CD4-positive, alpha-beta T cell treated with Interferon alpha-2 for 1 hour (primary cell): ENCODE measurements around the gene GPATCH8.
"Not testable (repeated sequence)": the region's sequence is repeated elsewhere in the genome, so short reads cannot be mapped to it uniquely, and the experiment has no call there.

Source experiments
- DNase-seq, 2 donors: peaks; one replicate each; pipeline ENCODE4 v3.0.0-alpha.2; 2020 to 2022

The GPATCH8 gene

GRCh38 chr17:44523672-44523972 is 20.4 kb upstream of the GPATCH8 start:
- DNase-seq, result no peak

- peak; percentile 50 to 51 for DNase-seq
Observed at GRCh38 chr17:44522883-44523671, 19.9 kb upstream of the GPATCH8 start.

GRCh38 chr17:44518032-44518431 is 14.8 kb upstream of the GPATCH8 start:
- DNase-seq, result no peak

GRCh38 chr17:44511241-44512134 is 8.3 kb upstream of the GPATCH8 start:
- DNase-seq, result not testable (repeated sequence)

GRCh38 chr17:44506939-44507604 is 3.9 kb upstream of the GPATCH8 start:
- not testable (repeated sequence) for DNase-seq

GRCh38 chr17:44502598-44503146 is 534 bp downstream of the GPATCH8 start:
- no peak for DNase-seq

DNA sequence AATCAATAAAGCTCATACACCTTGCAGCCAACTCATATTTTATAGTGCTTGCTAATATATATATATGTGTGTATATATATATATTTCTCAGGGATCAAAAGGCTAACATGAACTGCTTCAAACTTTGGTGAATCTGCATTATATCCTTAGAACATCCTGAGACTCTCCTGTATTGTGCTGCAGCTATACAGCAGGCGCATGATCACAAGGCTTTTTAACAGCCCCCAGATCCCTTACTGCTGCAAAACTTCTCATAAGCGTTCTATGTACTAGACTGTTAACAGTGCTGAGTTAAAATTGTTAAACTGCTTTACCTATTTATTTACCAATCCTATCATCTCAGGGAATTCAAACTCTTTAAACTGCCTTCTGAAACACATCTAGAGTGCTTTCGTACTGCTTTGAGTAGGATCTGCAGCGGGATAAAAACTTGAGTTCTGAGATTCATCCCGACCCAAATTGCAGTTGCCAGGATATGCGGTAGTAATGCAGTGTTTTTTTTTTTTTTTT is 1.3 kb downstream of the GPATCH8 start:
- DNase-seq, result no peak

DNA sequence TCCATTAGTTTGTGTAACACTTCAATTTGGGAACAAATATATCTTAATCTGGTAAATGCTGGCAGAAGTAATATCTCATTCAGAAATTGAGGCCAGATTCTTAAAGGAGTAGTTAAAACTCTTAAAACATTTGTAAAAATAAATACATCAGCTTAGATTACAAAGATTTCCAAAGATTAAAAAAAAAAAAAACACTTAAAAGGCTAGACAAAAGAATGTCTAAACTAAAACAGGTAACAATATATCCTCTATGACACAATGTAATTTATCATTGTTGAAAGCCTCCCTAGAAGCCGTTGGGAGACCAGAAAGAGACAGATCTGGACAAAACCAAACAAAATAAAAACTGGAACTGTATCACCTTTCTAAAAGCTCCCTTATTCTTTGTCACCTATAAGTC is 3.5 kb downstream of the GPATCH8 start:
- no peak for DNase-seq

DNA sequence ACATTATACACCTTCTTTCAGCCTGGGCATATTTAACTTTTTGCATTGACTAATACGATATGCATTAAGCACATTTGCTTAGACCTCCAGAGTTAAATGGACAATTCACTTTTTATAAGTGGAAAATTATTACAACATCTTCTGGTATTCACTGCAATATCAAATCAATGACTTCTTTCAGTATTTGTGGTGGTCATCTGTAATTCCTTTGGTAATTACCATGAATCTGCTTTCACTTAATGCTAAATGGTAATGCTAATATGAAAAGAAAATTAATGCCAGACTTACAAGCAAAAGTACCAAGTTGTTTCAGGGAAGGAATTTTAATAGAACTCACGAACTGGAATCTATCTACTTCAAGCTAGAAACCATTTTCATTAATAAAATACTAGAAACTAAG is 6.4 kb downstream of the GPATCH8 start:
- no peak for DNase-seq

DNA sequence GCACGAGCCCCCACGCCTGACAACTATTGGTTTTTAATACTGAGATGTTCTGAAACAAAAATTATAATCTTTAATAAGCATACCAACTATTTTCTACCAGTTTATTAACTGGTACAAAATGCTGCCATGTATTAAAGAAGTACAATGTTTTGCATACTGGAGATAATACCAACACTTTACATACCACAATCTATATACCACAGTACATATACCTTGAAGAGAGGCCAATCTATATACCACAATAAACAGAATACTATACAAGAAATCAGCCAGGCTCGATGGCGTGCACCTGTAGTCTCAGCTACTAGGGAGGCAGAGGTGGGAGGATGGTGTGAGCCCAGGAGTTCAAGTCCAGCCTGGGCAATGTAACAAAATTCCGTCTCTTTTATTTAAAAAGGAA is 9.9 kb downstream of the GPATCH8 start:
- DNase-seq, result no peak

DNA sequence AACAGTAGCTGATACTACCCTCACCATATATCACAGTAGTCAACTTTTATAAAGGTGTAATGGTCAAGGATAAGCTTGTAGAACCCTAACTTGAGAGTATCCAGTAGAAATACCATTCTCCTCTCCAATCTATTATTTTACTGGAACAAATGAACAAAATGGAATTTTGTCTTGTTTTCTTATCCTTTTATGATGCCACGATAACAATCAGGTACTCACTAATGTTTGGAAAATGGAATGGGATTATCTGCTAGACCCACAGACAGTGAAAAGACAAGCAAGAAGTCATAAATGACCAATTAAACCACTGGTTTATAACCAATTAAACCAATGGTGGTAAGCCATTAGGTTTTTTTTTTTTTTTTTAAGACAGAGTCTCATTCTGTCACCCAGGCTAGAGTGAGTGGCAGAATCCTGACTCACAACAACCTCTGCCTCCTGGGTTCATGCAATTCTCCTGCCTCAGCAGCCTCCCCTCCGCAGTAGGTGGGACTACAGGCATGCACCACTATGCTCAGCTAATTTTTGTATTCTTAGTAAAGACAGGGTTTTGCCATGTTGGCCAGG is 10.4 kb downstream of the GPATCH8 start:
- DNase-seq, result no peak

- no peak for DNase-seq
Observed at GRCh38 chr17:44489581-44489980, 13.6 kb downstream of the GPATCH8 start.

DNA sequence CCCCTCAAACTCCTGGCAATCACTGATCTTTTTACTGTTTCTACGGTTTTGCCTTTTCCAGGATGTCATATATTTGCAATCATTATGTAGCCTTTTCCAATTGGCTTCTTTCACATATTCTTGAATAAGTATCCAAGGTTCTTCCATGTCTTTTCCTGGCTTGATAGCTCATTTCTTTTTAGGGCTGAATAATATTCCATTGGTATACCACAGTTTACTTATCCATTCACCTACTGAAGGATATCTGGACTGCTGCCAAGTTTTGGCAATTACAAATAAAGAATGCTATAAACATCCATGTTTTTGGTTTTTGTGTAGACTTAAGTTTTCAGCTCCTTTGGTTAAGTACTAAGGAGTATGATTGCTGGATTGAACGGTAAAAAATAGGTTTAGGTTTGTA is 16.0 kb downstream of the GPATCH8 start:
- no peak for DNase-seq

DNA sequence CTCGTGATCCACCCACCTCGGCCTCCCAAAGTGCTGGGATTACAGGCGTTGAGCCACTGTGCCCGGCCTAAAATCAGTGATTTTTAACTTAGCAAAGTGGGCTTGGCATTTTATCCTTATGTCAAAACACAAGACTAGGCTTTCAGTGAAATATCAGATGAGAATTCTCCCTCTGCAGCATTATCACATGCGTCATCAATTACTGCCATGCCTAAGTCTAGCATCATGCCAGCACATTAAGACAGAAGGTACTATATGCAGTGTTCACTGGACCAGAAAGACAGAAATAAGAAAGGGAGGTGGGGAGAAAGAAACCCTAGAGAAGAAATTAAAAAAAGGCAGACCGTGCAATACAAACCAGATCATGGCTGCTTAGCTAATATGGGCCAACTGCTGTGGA is 29.8 kb downstream of the GPATCH8 start:
- no peak for DNase-seq

- no peak for DNase-seq
Observed at GRCh38 chr17:44469676-44470075, 33.5 kb downstream of the GPATCH8 start.

GRCh38 chr17:44467108-44467507 is 36.1 kb downstream of the GPATCH8 start:
- DNase-seq, result no peak

GRCh38 chr17:44466339-44466738 is 36.9 kb downstream of the GPATCH8 start:
- DNase-seq, result no peak

DNA sequence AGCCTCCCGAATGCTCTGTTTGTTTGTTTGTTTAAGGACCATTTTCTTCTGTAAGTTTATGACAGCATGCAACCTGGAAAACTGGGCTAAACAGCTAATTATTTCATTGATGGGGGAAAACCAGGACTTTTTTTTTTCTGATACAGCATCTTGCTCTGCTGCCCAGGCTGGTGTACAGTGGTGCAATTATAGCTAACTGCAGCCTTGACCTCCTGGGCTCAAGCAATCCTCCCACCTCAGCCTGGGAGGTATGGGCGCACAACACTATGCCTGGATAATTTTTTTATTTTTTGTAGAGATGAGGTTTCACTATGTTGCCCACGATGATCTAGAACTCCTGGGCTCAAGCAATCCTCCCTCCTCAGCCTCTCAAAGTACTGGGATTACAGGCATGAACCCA is 37.3 kb downstream of the GPATCH8 start:
- no peak for DNase-seq

DNA sequence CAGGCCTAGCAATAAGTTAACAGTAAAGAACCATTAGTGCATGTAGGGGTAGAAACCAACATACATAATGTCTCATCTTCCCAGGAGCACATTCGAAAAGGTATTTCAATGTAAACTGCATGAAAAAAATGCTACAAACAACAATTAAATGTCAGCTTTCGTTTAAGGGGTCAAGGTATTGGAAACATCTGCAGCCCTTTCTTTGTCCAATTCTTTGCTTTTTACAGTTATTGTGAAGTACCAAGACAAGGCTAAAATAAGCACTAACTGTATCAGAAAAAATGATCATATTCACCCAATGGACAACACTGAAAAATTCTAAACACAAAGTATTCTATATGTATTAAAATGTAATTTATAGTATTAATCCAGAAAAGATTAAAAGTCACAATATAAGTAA is 37.9 kb downstream of the GPATCH8 start:
- no peak for DNase-seq

GRCh38 chr17:44464037-44464436 is 39.2 kb downstream of the GPATCH8 start:
- DNase-seq, result no peak

DNA sequence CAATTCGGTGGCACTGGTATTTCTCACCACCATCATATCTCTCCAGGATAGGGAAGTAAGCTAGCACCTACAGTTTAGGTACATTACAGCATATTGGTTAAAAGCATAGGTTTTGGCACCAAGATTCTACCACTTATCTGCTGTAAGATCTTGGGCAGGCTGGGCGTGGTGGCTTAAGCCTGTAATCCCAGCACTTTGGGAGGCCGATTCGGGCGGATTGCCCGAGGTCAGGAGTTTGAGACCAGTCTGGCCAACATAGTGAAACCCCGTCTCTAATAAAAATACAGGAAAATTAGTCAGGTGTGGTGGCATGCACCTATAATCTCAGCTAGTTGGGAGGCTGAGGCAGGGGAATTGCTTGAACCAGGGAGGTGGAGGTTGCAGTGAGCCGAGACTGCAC is 51.4 kb downstream of the GPATCH8 start:
- DNase-seq, result no peak

- DNase-seq, result no peak
Observed at GRCh38 chr17:44451016-44451627, 52.1 kb downstream of the GPATCH8 start.
